ENCODE data around the gene SNED1. TPM values are rescaled to one million over a fixed set of nuclear protein-coding genes. Genes with fewer than 3 reads are reported as not detected.

The SNED1 gene
- total and polyA plus RNA-seq, 2 experiments from 2014 or later, result 1.5 to 2.8 TPM

DNA sequence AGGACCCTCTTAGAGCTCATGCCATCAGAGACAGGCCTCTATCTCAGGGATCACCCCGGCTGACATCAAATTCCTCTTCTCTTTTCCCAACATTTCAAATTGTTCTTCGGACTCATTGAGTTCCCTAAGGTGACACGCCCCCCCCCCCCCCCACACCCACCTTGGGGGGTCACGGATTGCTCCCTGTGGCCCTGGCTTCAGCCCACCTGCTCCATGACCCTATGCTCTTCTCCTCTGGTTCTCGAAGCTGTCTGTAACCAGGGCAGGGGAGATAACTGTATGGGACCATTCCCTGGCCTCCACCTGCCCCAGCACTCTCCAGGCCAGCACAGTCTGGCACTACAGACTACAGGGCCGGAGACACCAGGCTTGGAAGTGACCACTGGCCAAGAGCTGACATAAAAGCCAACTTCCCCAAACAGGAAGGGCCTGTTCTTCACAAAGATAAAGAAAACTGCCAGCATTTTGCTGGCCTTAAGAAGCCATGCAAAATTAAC lies 96.6 kb downstream of the SNED1 start:
- Mint-ChIP-seq H3K9me3 (no peaks in the 10 kb centered on the region), H3K4me1 (peaks cover 13% of the 10 kb centered on the region), H3K27ac (peak overlapping the region; percentile 82), H3K4me3 (peak overlapping the region; percentile 26; the same call in 1 of the 3 replicates), H3K27me3 (ENCODE audit: insufficient read depth, low read depth, poor library complexity) (peaks cover 9% of the 10 kb centered on the region), H3K36me3 (ENCODE audit: low read depth) (peaks cover 58% of the 10 kb centered on the region)
- Histone ChIP-seq H3K36me3 (ENCODE audit: insufficient read depth) (peaks cover 23% of the 10 kb centered on the region), H3K9me2 (ENCODE audit: insufficient read depth) (no peaks in the 10 kb centered on the region), H3K27me3 (ENCODE audit: insufficient read depth) (no peaks in the 10 kb centered on the region), H3K27ac (ENCODE audit: low read depth) (0 out of 2 replicates have a peak overlapping the region, but pooled peaks have one; percentile 60), H3K4me3 (no peak overlapping the region), H3K79me2 (replicated peaks; ENCODE audit: insufficient read depth) (peaks cover 39% of the 10 kb centered on the region), H3K4me1 (ENCODE audit: insufficient read depth) (peaks cover 11% of the 10 kb centered on the region; the same call in 1 of the 2 replicates), H4K20me1 (replicated peaks; ENCODE audit: insufficient read depth) (peaks cover 29% of the 10 kb centered on the region), H3F3A (replicated peaks; ENCODE audit: low read depth) (no peaks in the 10 kb centered on the region), H3K4me2 (no peak overlapping the region), H2AFZ (no peak overlapping the region)
- DNase-seq (ENCODE audit: low spot score) (no peak), ATAC-seq (no peak)
- TF ChIP-seq, protein P1, sequence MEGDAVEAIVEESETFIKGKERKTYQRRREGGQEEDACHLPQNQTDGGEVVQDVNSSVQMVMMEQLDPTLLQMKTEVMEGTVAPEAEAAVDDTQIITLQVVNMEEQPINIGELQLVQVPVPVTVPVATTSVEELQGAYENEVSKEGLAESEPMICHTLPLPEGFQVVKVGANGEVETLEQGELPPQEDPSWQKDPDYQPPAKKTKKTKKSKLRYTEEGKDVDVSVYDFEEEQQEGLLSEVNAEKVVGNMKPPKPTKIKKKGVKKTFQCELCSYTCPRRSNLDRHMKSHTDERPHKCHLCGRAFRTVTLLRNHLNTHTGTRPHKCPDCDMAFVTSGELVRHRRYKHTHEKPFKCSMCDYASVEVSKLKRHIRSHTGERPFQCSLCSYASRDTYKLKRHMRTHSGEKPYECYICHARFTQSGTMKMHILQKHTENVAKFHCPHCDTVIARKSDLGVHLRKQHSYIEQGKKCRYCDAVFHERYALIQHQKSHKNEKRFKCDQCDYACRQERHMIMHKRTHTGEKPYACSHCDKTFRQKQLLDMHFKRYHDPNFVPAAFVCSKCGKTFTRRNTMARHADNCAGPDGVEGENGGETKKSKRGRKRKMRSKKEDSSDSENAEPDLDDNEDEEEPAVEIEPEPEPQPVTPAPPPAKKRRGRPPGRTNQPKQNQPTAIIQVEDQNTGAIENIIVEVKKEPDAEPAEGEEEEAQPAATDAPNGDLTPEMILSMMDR (conservative IDR thresholded peaks at IDR 0.05; ENCODE audit: low read depth in 2 of 2), result no peak
- TF ChIP-seq ZNF331 (CRISPR knock-in tag; IDR thresholded peaks at IDR 0.05; ENCODE audit: low read depth) (no peak), CREB1 (CRISPR knock-in tag; IDR thresholded peaks at IDR 0.05; ENCODE audit: low read depth) (no peak), STAT1 (IDR thresholded peaks at IDR 0.05; ENCODE audit: unreplicated experiment) (no peak), EZH2 (IDR thresholded peaks at IDR 0.05; ENCODE audit: low read depth, unreplicated experiment) (no peak), JUNB (IDR thresholded peaks at IDR 0.05; ENCODE audit: unreplicated experiment) (no peak), NANOG (IDR thresholded peaks at IDR 0.05; ENCODE audit: borderline replicate concordance) (no peak), POLR2AphosphoS5 (IDR thresholded peaks at IDR 0.05; ENCODE audit: low read depth) (no peak), ZNF114 (CRISPR knock-in tag; IDR thresholded peaks at IDR 0.05) (no peak), EZH2phosphoT487 (IDR thresholded peaks at IDR 0.05; ENCODE audit: unreplicated experiment) (no peak)
- TF ChIP-seq, protein P2, sequence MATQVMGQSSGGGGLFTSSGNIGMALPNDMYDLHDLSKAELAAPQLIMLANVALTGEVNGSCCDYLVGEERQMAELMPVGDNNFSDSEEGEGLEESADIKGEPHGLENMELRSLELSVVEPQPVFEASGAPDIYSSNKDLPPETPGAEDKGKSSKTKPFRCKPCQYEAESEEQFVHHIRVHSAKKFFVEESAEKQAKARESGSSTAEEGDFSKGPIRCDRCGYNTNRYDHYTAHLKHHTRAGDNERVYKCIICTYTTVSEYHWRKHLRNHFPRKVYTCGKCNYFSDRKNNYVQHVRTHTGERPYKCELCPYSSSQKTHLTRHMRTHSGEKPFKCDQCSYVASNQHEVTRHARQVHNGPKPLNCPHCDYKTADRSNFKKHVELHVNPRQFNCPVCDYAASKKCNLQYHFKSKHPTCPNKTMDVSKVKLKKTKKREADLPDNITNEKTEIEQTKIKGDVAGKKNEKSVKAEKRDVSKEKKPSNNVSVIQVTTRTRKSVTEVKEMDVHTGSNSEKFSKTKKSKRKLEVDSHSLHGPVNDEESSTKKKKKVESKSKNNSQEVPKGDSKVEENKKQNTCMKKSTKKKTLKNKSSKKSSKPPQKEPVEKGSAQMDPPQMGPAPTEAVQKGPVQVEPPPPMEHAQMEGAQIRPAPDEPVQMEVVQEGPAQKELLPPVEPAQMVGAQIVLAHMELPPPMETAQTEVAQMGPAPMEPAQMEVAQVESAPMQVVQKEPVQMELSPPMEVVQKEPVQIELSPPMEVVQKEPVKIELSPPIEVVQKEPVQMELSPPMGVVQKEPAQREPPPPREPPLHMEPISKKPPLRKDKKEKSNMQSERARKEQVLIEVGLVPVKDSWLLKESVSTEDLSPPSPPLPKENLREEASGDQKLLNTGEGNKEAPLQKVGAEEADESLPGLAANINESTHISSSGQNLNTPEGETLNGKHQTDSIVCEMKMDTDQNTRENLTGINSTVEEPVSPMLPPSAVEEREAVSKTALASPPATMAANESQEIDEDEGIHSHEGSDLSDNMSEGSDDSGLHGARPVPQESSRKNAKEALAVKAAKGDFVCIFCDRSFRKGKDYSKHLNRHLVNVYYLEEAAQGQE (IDR thresholded peaks at IDR 0.05; ENCODE audit: unreplicated experiment), result no peak
- TF ChIP-seq, protein P3, sequence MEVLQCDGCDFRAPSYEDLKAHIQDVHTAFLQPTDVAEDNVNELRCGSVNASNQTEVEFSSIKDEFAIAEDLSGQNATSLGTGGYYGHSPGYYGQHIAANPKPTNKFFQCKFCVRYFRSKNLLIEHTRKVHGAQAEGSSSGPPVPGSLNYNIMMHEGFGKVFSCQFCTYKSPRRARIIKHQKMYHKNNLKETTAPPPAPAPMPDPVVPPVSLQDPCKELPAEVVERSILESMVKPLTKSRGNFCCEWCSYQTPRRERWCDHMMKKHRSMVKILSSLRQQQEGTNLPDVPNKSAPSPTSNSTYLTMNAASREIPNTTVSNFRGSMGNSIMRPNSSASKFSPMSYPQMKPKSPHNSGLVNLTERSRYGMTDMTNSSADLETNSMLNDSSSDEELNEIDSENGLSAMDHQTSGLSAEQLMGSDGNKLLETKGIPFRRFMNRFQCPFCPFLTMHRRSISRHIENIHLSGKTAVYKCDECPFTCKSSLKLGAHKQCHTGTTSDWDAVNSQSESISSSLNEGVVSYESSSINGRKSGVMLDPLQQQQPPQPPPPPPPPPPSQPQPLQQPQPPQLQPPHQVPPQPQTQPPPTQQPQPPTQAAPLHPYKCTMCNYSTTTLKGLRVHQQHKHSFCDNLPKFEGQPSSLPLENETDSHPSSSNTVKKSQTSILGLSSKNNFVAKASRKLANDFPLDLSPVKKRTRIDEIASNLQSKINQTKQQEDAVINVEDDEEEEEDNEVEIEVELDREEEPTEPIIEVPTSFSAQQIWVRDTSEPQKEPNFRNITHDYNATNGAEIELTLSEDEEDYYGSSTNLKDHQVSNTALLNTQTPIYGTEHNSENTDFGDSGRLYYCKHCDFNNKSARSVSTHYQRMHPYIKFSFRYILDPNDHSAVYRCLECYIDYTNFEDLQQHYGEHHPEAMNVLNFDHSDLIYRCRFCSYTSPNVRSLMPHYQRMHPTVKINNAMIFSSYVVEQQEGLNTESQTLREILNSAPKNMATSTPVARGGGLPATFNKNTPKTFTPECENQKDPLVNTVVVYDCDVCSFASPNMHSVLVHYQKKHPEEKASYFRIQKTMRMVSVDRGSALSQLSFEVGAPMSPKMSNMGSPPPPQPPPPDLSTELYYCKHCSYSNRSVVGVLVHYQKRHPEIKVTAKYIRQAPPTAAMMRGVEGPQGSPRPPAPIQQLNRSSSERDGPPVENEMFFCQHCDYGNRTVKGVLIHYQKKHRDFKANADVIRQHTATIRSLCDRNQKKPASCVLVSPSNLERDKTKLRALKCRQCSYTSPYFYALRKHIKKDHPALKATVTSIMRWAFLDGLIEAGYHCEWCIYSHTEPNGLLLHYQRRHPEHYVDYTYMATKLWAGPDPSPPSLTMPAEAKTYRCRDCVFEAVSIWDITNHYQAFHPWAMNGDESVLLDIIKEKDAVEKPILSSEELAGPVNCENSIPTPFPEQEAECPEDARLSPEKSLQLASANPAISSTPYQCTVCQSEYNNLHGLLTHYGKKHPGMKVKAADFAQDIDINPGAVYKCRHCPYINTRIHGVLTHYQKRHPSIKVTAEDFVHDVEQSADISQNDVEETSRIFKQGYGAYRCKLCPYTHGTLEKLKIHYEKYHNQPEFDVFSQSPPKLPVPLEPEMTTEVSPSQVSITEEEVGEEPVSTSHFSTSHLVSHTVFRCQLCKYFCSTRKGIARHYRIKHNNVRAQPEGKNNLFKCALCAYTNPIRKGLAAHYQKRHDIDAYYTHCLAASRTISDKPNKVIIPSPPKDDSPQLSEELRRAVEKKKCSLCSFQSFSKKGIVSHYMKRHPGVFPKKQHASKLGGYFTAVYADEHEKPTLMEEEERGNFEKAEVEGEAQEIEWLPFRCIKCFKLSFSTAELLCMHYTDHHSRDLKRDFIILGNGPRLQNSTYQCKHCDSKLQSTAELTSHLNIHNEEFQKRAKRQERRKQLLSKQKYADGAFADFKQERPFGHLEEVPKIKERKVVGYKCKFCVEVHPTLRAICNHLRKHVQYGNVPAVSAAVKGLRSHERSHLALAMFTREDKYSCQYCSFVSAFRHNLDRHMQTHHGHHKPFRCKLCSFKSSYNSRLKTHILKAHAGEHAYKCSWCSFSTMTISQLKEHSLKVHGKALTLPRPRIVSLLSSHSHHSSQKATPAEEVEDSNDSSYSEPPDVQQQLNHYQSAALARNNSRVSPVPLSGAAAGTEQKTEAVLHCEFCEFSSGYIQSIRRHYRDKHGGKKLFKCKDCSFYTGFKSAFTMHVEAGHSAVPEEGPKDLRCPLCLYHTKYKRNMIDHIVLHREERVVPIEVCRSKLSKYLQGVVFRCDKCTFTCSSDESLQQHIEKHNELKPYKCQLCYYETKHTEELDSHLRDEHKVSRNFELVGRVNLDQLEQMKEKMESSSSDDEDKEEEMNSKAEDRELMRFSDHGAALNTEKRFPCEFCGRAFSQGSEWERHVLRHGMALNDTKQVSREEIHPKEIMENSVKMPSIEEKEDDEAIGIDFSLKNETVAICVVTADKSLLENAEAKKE (CRISPR knock-in tag; IDR thresholded peaks at IDR 0.05), result no peak
- TF ChIP-seq, protein P4, sequence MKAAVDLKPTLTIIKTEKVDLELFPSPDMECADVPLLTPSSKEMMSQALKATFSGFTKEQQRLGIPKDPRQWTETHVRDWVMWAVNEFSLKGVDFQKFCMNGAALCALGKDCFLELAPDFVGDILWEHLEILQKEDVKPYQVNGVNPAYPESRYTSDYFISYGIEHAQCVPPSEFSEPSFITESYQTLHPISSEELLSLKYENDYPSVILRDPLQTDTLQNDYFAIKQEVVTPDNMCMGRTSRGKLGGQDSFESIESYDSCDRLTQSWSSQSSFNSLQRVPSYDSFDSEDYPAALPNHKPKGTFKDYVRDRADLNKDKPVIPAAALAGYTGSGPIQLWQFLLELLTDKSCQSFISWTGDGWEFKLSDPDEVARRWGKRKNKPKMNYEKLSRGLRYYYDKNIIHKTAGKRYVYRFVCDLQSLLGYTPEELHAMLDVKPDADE (IDR thresholded peaks at IDR 0.05), result no peak

Measured in GM23338 (cell line).